GM18907 (cell line): ENCODE measurements around the gene PBXIP1.

Experiments
- ATAC-seq: cut with Tn5 transposase; IDR thresholded peaks from one replicate; pipeline ENCODE4 v1.9.1; 2021; ENCODE audit warnings: mild to moderate bottlenecking, moderate library complexity; ENCODE audit not compliant: unreplicated experiment

Gene PBXIP1

DNA sequence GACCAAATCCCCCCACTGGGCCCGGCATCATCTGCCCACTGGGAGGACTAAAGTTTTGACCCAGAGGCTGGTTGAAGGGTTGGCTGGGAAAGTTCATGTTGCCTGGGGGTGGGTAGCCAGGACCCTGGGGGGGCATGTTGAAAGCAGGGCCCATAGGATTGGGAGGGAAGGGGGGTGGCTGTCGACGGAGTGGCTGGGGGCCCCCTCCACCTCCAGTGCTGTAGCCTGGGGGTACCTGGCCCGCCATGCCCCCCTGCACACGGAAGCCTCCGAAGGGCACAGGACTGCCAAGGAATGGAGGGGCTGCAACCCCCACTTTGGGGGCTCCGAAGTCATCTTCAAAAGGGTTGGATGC, 3.5 kb upstream of the PBXIP1 start:
- no peak for ATAC-seq

GRCh38 chr1:154958681-154959425, 3.0 kb upstream of the PBXIP1 start:
- no peak for ATAC-seq

- no peak for ATAC-seq
Measured at GRCh38 chr1:154958036-154958435, 2.1 kb upstream of the PBXIP1 start.

GRCh38 chr1:154957091-154957657, 1.3 kb upstream of the PBXIP1 start:
- ATAC-seq, result no peak

GRCh38 chr1:154956544-154956941, 644 bp upstream of the PBXIP1 start:
- ATAC-seq, result no peak

DNA sequence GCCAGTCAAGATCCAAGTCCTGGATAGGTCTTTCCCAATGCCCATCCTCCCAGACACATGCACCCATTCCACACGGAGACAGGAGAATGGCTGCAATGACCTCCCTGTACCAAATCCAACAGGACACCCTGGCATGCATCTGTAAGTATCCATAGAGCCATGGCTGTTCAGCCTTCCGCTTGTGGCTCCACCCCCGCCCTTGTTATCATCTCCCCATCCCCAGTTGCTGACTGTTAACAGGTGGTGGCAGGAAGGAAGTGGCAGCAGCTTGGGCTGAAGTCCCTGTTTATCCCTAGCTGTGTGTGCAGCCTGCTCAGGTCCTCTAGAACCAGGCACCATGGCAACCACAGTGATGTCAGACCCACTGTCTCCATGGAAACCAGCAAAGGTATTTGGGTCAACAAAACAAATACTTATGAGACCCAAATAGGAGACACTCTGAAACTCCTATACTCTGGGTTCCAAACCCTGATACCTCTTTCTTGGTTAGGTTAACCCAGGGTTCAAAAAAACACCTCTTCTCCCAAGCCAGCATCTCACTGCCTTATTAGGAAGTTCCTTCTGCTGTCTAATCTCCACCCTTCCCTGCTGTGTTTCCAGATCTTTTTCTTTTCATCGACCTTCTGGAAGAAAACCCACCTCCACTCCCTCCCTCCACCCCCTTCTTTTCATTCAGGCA, 721 bp downstream of the PBXIP1 start:
- ATAC-seq, result no peak

DNA sequence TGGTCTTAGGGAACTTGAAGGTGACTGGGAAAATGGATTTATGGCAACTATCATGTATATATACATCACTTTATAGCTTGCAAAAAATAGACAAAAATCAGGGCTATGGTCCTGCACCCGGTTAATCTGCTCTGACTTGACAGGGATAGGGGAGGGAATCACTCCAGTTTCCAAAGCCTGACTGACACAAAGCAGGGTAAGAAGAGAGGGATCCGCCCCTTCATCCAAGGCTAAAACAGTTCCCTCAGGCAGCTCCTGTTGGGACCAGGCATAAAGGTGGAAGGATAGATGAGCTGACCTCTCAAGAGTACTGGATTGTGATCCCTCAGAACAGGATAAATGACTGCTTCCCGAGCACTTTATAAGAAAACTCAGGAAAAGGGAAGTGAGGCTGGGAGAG, 1.4 kb downstream of the PBXIP1 start:
- no peak for ATAC-seq

- no peak for ATAC-seq
Measured at GRCh38 chr1:154953611-154954038, 2.3 kb downstream of the PBXIP1 start.

GRCh38 chr1:154952664-154953063, 3.2 kb downstream of the PBXIP1 start:
- no peak for ATAC-seq

DNA sequence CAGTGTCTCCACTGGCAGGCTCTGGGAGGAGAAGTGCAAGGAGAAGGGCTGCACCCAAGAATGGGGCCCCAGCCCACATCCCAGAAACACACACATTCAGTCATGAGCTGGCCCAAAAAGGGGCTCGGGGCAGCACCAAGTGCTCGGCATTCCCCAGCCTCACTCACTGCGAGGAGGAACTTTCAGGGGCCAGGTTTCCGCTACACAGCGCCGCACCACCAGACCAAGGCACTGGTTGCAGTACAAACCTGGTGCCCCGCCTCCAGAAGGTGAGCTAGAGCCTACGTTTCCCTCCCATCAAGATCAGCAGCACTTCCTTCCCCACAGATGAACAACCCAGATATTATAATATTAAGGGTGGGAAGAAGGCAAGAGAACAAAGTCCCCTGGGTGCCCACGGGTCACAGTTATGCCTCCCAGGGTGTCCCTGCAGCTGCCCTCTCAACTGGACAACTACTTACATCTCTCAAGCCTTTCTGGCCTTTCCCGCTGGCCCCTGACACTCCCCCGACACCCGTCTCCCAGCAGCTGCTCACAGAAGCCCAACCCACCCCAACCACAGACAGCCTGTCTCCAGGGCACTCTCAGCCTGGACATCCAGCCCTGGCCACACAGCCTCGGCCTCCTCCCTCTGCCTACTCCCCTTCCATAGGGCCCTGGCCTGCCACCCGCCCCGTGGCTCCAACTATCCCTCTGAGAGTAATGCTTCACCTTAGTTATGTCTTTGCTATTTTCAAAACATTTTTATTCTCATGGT, 3.8 kb downstream of the PBXIP1 start:
- no peak for ATAC-seq

DNA sequence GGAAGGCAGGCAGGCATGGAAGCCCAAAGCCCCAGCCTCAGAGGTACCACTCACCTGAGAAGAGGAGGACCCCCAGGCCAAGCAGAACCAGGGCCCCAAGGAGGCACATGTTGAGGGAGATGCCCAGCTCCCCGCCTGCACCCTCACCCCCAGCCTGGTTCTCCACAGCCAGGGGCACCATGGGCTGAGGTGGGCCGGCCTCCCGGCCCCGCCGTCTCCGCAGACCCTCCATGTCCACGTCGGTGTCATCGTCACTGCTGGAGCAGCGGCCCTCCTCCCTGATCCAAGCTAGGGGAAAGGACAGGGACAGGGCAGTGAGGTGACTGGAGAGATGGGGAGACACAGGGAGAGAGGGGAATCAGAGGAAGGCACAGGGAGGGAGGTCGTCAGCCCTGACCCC, 7.8 kb downstream of the PBXIP1 start:
- no peak for ATAC-seq

- ATAC-seq, result no peak
Measured at GRCh38 chr1:154945962-154946850, 9.7 kb downstream of the PBXIP1 start.

GRCh38 chr1:154945160-154945961, 10.5 kb downstream of the PBXIP1 start:
- ATAC-seq, result no peak

DNA sequence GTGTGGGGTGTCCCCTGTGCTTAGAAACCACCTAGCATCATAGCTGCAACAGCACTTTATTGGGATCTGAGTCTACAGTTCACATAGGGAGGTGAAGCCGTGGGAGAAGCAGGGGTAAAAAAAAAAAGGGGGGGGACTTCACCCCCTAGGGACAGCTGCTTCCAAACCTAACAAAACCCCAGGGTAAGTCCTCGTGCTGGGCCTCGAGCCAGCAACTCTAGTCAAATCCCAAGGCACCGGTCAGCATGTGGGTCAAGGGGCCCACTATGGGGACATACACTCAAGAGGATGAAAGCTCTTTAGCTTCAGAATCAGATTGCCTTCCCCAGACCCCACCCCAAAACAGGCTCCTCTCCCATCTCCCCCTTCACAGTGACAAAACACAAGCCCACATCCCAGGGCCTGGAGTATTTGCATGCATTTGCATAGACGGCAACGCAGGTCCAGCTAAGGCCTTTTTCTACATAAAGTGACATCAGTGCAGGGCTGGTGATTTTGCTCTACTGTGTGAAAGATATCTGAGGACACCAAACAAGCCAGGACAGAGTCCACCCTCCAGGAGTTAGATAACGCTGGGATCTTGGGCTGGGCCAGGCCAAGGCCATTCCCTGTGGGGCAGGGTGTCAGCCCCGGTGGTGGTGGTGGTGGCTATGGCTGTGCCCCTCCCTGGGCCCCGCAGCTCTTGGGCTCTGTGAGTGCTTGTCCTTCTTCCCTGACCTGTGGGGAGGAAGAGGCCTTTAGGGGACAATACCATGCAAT, 11.3 kb downstream of the PBXIP1 start:
- ATAC-seq, result no peak

- no peak for ATAC-seq
Measured at GRCh38 chr1:154943649-154944400, 12.1 kb downstream of the PBXIP1 start.

DNA sequence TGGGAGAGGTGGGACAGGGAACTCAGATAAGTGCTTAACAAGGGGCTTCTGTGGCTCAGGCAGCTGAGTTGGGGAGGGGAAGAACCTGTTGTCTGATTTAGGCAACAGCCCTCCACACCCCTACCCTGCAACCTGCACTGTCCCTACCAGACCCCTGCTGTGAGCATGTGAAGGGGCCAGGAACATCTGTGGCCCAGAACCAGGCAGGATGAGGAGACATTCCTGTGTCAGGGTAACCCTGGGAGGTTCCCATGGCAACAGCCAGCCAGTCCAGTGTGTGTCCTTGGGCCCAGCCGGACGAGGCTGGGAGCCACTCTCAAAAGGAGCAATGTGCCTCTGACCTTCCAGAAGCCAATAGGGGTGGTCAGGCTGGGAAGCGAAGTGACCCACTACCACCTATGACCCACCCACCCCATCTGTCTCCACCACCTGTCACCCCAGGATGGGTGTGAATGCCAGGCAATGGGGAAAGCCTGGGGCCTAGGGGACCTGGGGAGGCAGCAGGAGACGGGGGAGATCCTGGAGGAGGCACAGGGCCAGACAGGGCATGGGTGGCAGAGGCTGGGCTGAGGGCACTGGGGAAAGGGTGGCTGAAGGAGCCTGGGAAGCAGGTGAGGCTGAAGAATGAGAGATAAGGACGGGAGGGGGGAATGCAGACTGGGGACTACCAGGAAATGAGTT, 14.4 kb downstream of the PBXIP1 start:
- no peak for ATAC-seq

DNA sequence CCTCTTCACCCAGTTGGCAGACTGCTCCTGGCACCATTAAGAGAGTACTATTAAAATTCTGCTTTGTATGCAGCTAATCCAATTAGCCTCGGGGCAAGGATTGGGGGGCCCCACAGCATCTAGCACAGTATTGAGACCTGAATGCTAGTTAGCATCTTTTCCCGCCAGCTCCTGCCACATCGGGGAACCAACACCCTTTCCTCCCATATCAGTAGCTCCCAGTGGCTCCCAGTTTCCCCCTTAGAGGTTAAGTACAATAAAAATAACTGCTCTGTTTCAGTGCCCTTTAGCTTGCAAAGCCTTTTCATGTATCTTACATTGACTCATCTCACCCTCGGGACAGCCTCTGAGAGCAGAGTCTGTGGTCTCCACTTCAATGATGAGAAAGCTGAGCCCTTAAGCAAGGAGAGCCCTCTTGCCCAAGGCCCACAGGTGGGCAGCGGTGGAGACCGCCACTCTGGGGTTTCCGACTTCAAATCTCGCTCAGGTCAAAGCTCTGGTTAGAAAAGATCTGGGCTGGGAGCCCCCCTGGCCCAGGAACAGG, 15.2 kb downstream of the PBXIP1 start:
- ATAC-seq, result no peak

DNA sequence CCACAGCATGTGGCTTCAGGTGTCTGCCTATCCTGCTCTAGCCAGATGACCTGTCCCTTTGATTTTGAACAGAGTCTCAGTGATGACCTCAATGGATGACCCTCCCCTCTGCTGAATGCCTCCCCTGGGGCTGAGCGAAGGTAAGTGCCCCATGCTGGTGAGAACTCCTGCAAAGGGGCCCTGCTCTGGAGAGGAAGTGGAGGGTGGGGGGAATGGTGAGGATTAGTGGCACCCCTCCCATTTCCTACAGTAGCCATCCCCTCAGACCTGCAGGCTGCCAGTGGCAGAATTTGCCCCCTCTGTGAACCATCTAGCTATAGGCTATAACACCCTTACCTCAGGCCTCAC, 15.7 kb downstream of the PBXIP1 start:
- ATAC-seq, result no peak
